Endothelial cell of umbilical vein (primary cell): ENCODE measurements around the gene PPP1R11. TPM values are rescaled to one million over a fixed set of nuclear protein-coding genes. Genes with fewer than 3 reads are reported as not detected.

Experiments
- BruUV-seq: library from RNA; stranded (reverse); fragments of 400-500 nt; replicated peaks from 2 replicates; lab custom pipeline; 2021; lab: Mats Ljungman, UMichigan
- CTCF ChIA-PET: fragments of 300-600, 350-600 bp; sonication (Branson Sonifier 250); formaldehyde crosslinking; loops from one replicate; lab custom pipeline; 2021; ENCODE audit warnings: antibody characterized with exemption, inconsistent platforms; lab: Charles Lee
- POLR2A ChIA-PET: fragments of 300-600, 350-600 bp; sonication (Branson Sonifier 250); formaldehyde crosslinking; loops from one replicate; lab custom pipeline; 2021; ENCODE audit warnings: antibody characterized with exemption, inconsistent platforms; lab: Charles Lee
- DNase-seq: peaks from one replicate; pipeline ENCODE4 v3.0.0-alpha.2; 2011; ENCODE audit warnings: low read depth, low spot score
- FAIRE-seq: peaks from 2 replicates; lab custom pipeline; 2011; peaks lifted over from hg19 to GRCh38; lab: Jason Lieb, UNC
- H2AFZ ChIP-seq: 2 replicates; pipeline ENCODE4 v1.6.0; 2012; ENCODE audit warnings: low read depth, low read length, control low read depth, inconsistent platforms
- H3K27ac ChIP-seq: 2 replicates; pipeline ENCODE4 v1.5.1; 2011; ENCODE audit warnings: low read depth, mild to moderate bottlenecking, control low read depth, low read length, moderate library complexity; ENCODE audit not compliant: insufficient read depth
- H3K27me3 ChIP-seq, 2 experiments: 2 replicates each; pipeline versions ENCODE4 v1.6.0 to v1.6.1; 2011; ENCODE audit warnings: low read length in 2 of 2, mixed read lengths in 1 of 2; ENCODE audit not compliant: control insufficient read depth in 2 of 2, insufficient read depth in 2 of 2
- H3K36me3 ChIP-seq, 2 experiments: 2 replicates in 1 of 2; 3 replicates in 1 of 2; pipeline ENCODE4 v1.5.1; 2011; ENCODE audit warnings: low read length in 2 of 2, mild to moderate bottlenecking in 1 of 2, moderate library complexity in 1 of 2; ENCODE audit not compliant: control insufficient read depth in 2 of 2, insufficient read depth in 2 of 2; ENCODE audit errors: extremely low read depth in 1 of 2
- H3K4me1 ChIP-seq: 3 replicates; pipeline ENCODE4 v1.5.1; 2011; ENCODE audit warnings: mild to moderate bottlenecking, low read length; ENCODE audit not compliant: control insufficient read depth, insufficient read depth; ENCODE audit errors: extremely low read depth
- H3K4me2 ChIP-seq: 2 replicates; pipeline ENCODE4 v1.6.1; 2011; ENCODE audit warnings: low read length, control low read depth, mixed read lengths; ENCODE audit not compliant: insufficient read depth
- H3K4me3 ChIP-seq, 3 experiments: fragments of 200-600 bp in 1 of 3; sonication (generic), shearing (Covaris generic) in 1 of 3; replicated peaks in 1 of 3; 2 replicates each; pipeline ENCODE4 v1.5.1; 2011 to 2016; ENCODE audit warnings: control low read depth in 3 of 3, low read length in 3 of 3, mild to moderate bottlenecking in 2 of 3, inconsistent platforms in 1 of 3, low read depth in 1 of 3, moderate library complexity in 1 of 3; ENCODE audit not compliant: insufficient read depth in 1 of 3
- H3K79me2 ChIP-seq: 2 replicates; pipeline ENCODE4 v1.6.0; 2012; ENCODE audit warnings: low read length, inconsistent platforms; ENCODE audit not compliant: control insufficient read depth, insufficient read depth
- H3K9ac ChIP-seq: replicated peaks from 2 replicates; pipeline ENCODE3; 2011; ENCODE audit warnings: low read length, control low read depth; ENCODE audit not compliant: insufficient read depth; ENCODE audit errors: extremely low read depth
- H3K9me1 ChIP-seq: replicated peaks from 3 replicates; pipeline ENCODE4 v1.6.0; 2011; ENCODE audit warnings: mild to moderate bottlenecking, low read length; ENCODE audit not compliant: control insufficient read depth, insufficient read depth; ENCODE audit errors: extremely low read depth
- H3K9me3 ChIP-seq: replicated peaks from 2 replicates; pipeline ENCODE4 v1.5.1; 2012; ENCODE audit warnings: low read length, inconsistent platforms; ENCODE audit not compliant: control insufficient read depth, insufficient read depth
- H4K20me1 ChIP-seq: replicated peaks from 2 replicates; pipeline ENCODE3; 2011; ENCODE audit warnings: mild to moderate bottlenecking, low read length; ENCODE audit not compliant: control insufficient read depth, insufficient read depth; ENCODE audit errors: extremely low read depth
- CTCF ChIP-seq, 2 donors: IDR thresholded peaks; 1 replicate in 1 of 2; 2 replicates in 1 of 2; pipeline ENCODE4 v1.5.1; 2011; ENCODE audit warnings: low read length in 2 of 2, mild to moderate bottlenecking in 2 of 2, moderate library complexity in 2 of 2, control low read depth in 1 of 2, inconsistent platforms in 1 of 2, low read depth in 1 of 2; ENCODE audit not compliant: insufficient read depth in 1 of 2; ENCODE audit errors: extremely low read depth in 1 of 2
- EZH2 ChIP-seq: IDR thresholded peaks from 2 replicates; pipeline ENCODE4 v1.6.1; 2012; ENCODE audit warnings: borderline replicate concordance, low read depth, mild to moderate bottlenecking, moderate library complexity, low read length, inconsistent platforms; ENCODE audit not compliant: severe bottlenecking
- FOS ChIP-seq: IDR thresholded peaks from 2 replicates; pipeline ENCODE4 v1.6.1; 2011; ENCODE audit warnings: mild to moderate bottlenecking, low read length, moderate library complexity, borderline replicate concordance; ENCODE audit not compliant: insufficient read depth
- GATA2 ChIP-seq: IDR thresholded peaks from 2 replicates; pipeline ENCODE4 v1.7.0; 2011; ENCODE audit warnings: low read depth, mild to moderate bottlenecking, moderate library complexity, mixed read lengths, low read length; ENCODE audit not compliant: insufficient read length, insufficient read depth
- JUN ChIP-seq: IDR thresholded peaks from 2 replicates; pipeline ENCODE4 v1.6.1; 2011; ENCODE audit warnings: borderline replicate concordance, low read depth; ENCODE audit not compliant: insufficient read length, insufficient read depth
- MAX ChIP-seq: IDR thresholded peaks from 2 replicates; pipeline ENCODE4 v1.6.1; 2011; ENCODE audit not compliant: insufficient read depth, insufficient read length
- MYC ChIP-seq: IDR thresholded peaks from one replicate; pipeline ENCODE4 v1.6.1; 2011; ENCODE audit warnings: mild to moderate bottlenecking, low read depth, low read length
- POLR2A ChIP-seq: IDR thresholded peaks from 2 replicates; pipeline ENCODE4 v1.6.1; 2012; ENCODE audit warnings: low read depth, mild to moderate bottlenecking, control low read depth, low read length
- POLR2AphosphoS5 ChIP-seq: IDR thresholded peaks from 2 replicates; pipeline ENCODE4 v1.6.1; 2012; ENCODE audit warnings: low read depth, mild to moderate bottlenecking, control low read depth, low read length, moderate library complexity; ENCODE audit not compliant: insufficient read depth
- dilution Hi-C: fragments of 300-500 bp; cut with MboI; formaldehyde crosslinking; loops from one replicate; pipeline ENCODE4 v1.15.0; 2019; ENCODE audit warnings: low sequenced_read_pairs; ENCODE audit not compliant: extremely low pct_ligation_motif_present
- intact Hi-C: fragments of 100-400 bp; cut with micrococcal nuclease; formaldehyde crosslinking; loops from one replicate; pipeline ENCODE4 v1.10.0; 2022
- polyA plus RNA-seq, 4 experiments: library from polyadenylated mRNA; depleted of rRNA in 3 of 4; stranded (reverse) in 3 of 4; unstranded in 1 of 4; fragments of >200 nt; gene quantifications; 2 replicates each; pipeline versions ENCODE4 v1.2.1 to v1.2.3, GENCODE V29; 2011 to 2012; ENCODE audit warnings: missing spikeins in 1 of 4
- total RNA-seq: library from RNA; stranded (reverse); gene quantifications from 2 replicates; pipeline ENCODE4 v1.2.3, GENCODE V29; 2021

Gene PPP1R11
- total and polyA plus RNA-seq, 2 donors (not counting 3 experiments of a cell fraction or from before 2014, with no cell fraction given) = 32.4 to 44.1 TPM

DNA sequence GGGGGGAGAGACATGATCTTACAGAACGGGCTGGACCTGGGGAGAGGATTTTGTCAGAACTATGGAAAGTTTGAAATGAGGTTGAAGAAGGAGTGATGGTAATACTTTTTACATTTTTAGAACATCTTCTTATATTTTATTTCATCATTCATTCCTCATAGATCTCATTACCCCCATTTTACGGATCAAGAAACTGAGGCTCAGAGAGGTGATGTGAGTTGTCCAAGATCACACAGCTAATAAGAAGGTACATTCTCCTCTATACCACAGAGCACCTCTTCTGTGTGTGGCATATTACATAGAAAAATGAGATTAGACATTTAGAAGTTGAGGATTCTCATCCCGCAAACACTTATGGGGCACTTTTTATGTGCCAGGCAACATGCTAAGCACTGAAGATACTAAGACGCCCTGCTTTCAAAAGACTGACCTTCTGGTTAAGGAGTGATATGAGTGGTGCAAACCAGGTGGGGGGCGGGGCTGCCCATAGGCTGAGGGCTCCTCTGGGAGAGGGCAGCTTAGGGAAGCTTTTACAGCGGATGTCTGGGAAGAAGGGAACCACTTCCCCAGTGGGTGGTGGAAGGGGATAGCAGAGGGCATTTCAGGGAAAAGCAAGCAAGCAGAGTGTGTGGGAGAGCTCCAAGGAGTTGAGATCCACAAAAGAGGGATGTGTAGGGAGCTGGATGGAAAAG, 26.0 kb downstream of the PPP1R11 start:
- POLR2A ChIA-PET = no interaction called here
- no peaks in the 10 kb centered on the region for H3K4me1 ChIP-seq
- H4K20me1 ChIP-seq = no peaks in the 10 kb centered on the region
- peaks cover 13 to 35% of the 10 kb centered on the region in 2 experiments for H3K27me3 ChIP-seq
- dilution Hi-C loops (no loop called here), intact Hi-C loops (no loop called here)
- no peaks in the 10 kb centered on the region for H3K36me3 ChIP-seq
- no peak overlapping the region for H3K27ac ChIP-seq
- DNase-seq (no peak), FAIRE-seq (no peak)
- H3K9ac ChIP-seq = no peak overlapping the region
- TF ChIP-seq POLR2AphosphoS5 (no peak), MAX (no peak), GATA2 (no peak), POLR2A (no peak), FOS (no peak), JUN (no peak), EZH2 (no peak), MYC (no peak), CTCF (IDR thresholded peaks at IDR 0.05; ENCODE audit: extremely low read depth in 1 of 2, insufficient read depth in 1 of 2, low read depth in 1 of 2, low read length in 2 of 2) (no peak)
- no peak overlapping the region for H3K4me3 ChIP-seq
- H3K9me3 ChIP-seq = no peaks in the 10 kb centered on the region
- no peak overlapping the region for H3K4me2 ChIP-seq
- H3K9me1 ChIP-seq = no peaks in the 10 kb centered on the region
- no TSS peak for BruUV-seq
- no peaks in the 10 kb centered on the region for H3K79me2 ChIP-seq
- CTCF ChIA-PET = interaction anchor here (1.0 to 3.7 kb wide), 4 partner anchors 9 to 38 kb away, joined by 3 to 18 read pairs (median 10); no protein-coding TSS in a partner anchor
- H2AFZ ChIP-seq = no peak overlapping the region
